ENCODE data around the gene P4HTM.

GRCh38 chr3:48945891-48946549 lies 44.0 kb upstream of the P4HTM start:
- TF ChIP-seq CTCF (conservative IDR thresholded peaks at IDR 0.05) (no peak), EZH2 (IDR thresholded peaks at IDR 0.05; ENCODE audit: low read depth) (no peak)
